ENCODE data around the gene RAD51D.

RAD51D gene

GRCh38 chr17:35073991-35074627 is 45.6 kb downstream of the RAD51D start:
- no peak for DNase-seq
- no peak for ATAC-seq (ENCODE audit: insufficient read depth, low read depth)
- Histone ChIP-seq H3K4me2 (ENCODE audit: insufficient read depth, low read length) (no peak overlapping the region), H3K9me3 (ENCODE audit: insufficient read depth, low read length, severe bottlenecking) (no peaks in the 10 kb centered on the region), H3K4me3 (ENCODE audit: low read depth in 1 of 2, low read length in 2 of 2) (no peak overlapping the region), H4K20me1 (ENCODE audit: insufficient read depth, low read length) (no peaks in the 10 kb centered on the region), H3K4me1 (ENCODE audit: insufficient read depth, low read length) (no peaks in the 10 kb centered on the region), H3K27ac (ENCODE audit: low read length) (no peak overlapping the region), H3K79me2 (ENCODE audit: insufficient read depth, low read length) (peaks cover 6% of the 10 kb centered on the region; the same call in 1 of the 2 replicates), H3K36me3 (ENCODE audit: insufficient read depth, low read length) (no peaks in the 10 kb centered on the region; the same call in 1 of the 2 replicates), H2AFZ (ENCODE audit: low read depth, low read length) (no peak overlapping the region), H3K27me3 (ENCODE audit: insufficient read depth, low read length, poor library complexity) (no peaks in the 10 kb centered on the region), H3K9ac (ENCODE audit: low read depth, low read length) (no peak overlapping the region)
- TF ChIP-seq CTCF (IDR thresholded peaks at IDR 0.05; ENCODE audit: borderline replicate concordance, extremely low read depth, low read length, poor library complexity, severe bottlenecking): no peak
- TF ChIP-seq EZH2 (IDR thresholded peaks at IDR 0.05; ENCODE audit: borderline replicate concordance, low read depth, low read length, severe bottlenecking): no peak

GRCh38 chr17:35073183-35073790 is 46.4 kb downstream of the RAD51D start:
- peaks cover 3% of the 10 kb centered on the region; the same call in 1 of the 2 replicates for H3K79me2 ChIP-seq (ENCODE audit: insufficient read depth, low read length)
- H3K4me1 ChIP-seq (ENCODE audit: insufficient read depth, low read length): no peaks in the 10 kb centered on the region
- TF ChIP-seq CTCF (IDR thresholded peaks at IDR 0.05; ENCODE audit: borderline replicate concordance, extremely low read depth, low read length, poor library complexity, severe bottlenecking): no peak
- no peak for TF ChIP-seq EZH2 (IDR thresholded peaks at IDR 0.05; ENCODE audit: borderline replicate concordance, low read depth, low read length, severe bottlenecking)
- no peak overlapping the region for H3K4me3 ChIP-seq (ENCODE audit: low read depth in 1 of 2, low read length in 2 of 2)
- no peak overlapping the region for H3K9ac ChIP-seq (ENCODE audit: low read depth, low read length)
- no peak for DNase-seq
- no peaks in the 10 kb centered on the region for H4K20me1 ChIP-seq (ENCODE audit: insufficient read depth, low read length)
- no peak overlapping the region for H3K4me2 ChIP-seq (ENCODE audit: insufficient read depth, low read length)
- no peaks in the 10 kb centered on the region for H3K9me3 ChIP-seq (ENCODE audit: insufficient read depth, low read length, severe bottlenecking)
- no peaks in the 10 kb centered on the region; the same call in 1 of the 2 replicates for H3K36me3 ChIP-seq (ENCODE audit: insufficient read depth, low read length)
- no peak overlapping the region for H2AFZ ChIP-seq (ENCODE audit: low read depth, low read length)
- ATAC-seq (ENCODE audit: insufficient read depth, low read depth): 0 out of 3 replicates have a peak, but pooled peaks have one; percentile 39
- no peaks in the 10 kb centered on the region for H3K27me3 ChIP-seq (ENCODE audit: insufficient read depth, low read length, poor library complexity)
- H3K27ac ChIP-seq (ENCODE audit: low read length): no peak overlapping the region

- no peak for DNase-seq
- no peak overlapping the region for H3K9ac ChIP-seq (ENCODE audit: low read depth, low read length)
- H3K27ac ChIP-seq (ENCODE audit: low read length): no peak overlapping the region
- no peak overlapping the region for H3K4me3 ChIP-seq (ENCODE audit: low read depth in 1 of 2, low read length in 2 of 2)
- peaks cover 6% of the 10 kb centered on the region for H3K4me1 ChIP-seq (ENCODE audit: insufficient read depth, low read length)
- H3K36me3 ChIP-seq (ENCODE audit: insufficient read depth, low read length): no peaks in the 10 kb centered on the region; the same call in 1 of the 2 replicates
- no peaks in the 10 kb centered on the region for H4K20me1 ChIP-seq (ENCODE audit: insufficient read depth, low read length)
- H3K27me3 ChIP-seq (ENCODE audit: insufficient read depth, low read length, poor library complexity): no peaks in the 10 kb centered on the region
- no peaks in the 10 kb centered on the region for H3K9me3 ChIP-seq (ENCODE audit: insufficient read depth, low read length, severe bottlenecking)
- no peak for ATAC-seq (ENCODE audit: insufficient read depth, low read depth)
- no peak overlapping the region for H2AFZ ChIP-seq (ENCODE audit: low read depth, low read length)
- H3K79me2 ChIP-seq (ENCODE audit: insufficient read depth, low read length): 0 out of 2 replicates have a peak, but pooled peaks cover 3% of the 10 kb centered on the region
- H3K4me2 ChIP-seq (ENCODE audit: insufficient read depth, low read length): no peak overlapping the region
- no peak for TF ChIP-seq CTCF (IDR thresholded peaks at IDR 0.05; ENCODE audit: borderline replicate concordance, extremely low read depth, low read length, poor library complexity, severe bottlenecking)
These were observed 50.3 kb downstream of the RAD51D start for GRCh38 chr17:35069311-35069710.

Data from DND-41 (cell line).